ENCODE results near the gene DGLUCY.

The DGLUCY gene, protein sequence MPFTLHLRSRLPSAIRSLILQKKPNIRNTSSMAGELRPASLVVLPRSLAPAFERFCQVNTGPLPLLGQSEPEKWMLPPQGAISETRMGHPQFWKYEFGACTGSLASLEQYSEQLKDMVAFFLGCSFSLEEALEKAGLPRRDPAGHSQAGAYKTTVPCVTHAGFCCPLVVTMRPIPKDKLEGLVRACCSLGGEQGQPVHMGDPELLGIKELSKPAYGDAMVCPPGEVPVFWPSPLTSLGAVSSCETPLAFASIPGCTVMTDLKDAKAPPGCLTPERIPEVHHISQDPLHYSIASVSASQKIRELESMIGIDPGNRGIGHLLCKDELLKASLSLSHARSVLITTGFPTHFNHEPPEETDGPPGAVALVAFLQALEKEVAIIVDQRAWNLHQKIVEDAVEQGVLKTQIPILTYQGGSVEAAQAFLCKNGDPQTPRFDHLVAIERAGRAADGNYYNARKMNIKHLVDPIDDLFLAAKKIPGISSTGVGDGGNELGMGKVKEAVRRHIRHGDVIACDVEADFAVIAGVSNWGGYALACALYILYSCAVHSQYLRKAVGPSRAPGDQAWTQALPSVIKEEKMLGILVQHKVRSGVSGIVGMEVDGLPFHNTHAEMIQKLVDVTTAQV

DNA sequence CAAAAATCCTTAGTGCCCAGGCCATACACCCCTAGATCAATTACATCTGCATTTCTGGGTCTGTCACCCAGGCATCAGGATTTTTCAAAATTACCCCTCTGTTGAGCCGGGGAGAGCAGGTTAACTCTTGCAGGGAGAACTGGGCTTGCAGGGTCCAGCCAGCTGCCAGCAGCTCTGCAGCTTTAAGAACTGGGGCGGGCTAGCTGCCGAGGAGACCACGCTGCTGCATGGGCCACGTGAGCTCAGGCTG lies at the start of gene DGLUCY:
DGLUCY (plus strand) TSS at position 245 of the 250 bp plus-strand sequence. CDS start 46,222 bp downstream, outside the sequence.
- Histone ChIP-seq H4K20me1 (ENCODE audit: insufficient read depth, low read length, poor library complexity, severe bottlenecking) (no peaks in the 10 kb centered on the region), H3K4me1 (ENCODE audit: insufficient read depth, low read length, poor library complexity, severe bottlenecking) (peaks cover 46% of the 10 kb centered on the region), H3K79me2 (ENCODE audit: insufficient read depth, low read length) (peaks cover 43% of the 10 kb centered on the region), H3K9me3 (ENCODE audit: insufficient read depth, low read depth, low read length) (no peaks in the 10 kb centered on the region), H3K27me3 (ENCODE audit: insufficient read depth, low read length, poor library complexity, severe bottlenecking) (no peaks in the 10 kb centered on the region), H3K4me2 (ENCODE audit: low read depth, low read length, poor library complexity, severe bottlenecking) (peak within 1 kb of the TSS; percentile 82), H3K9me2 (replicated peaks; ENCODE audit: low read depth, low read length) (no peaks in the 10 kb centered on the region), H3K4me3 (ENCODE audit: low read length, poor library complexity, severe bottlenecking) (peak within 1 kb of the TSS; percentile 99), H2AFZ (ENCODE audit: low read length) (peak within 1 kb of the TSS; percentile 81), H3K36me3 (ENCODE audit: insufficient read depth, low read length) (no peaks in the 10 kb centered on the region), H3F3A (ENCODE audit: low read depth) (peaks cover 5% of the 10 kb centered on the region), H3K9ac (ENCODE audit: low read depth, low read length, poor library complexity, severe bottlenecking) (peak within 1 kb of the TSS; percentile 98)
- no peak for TF ChIP-seq EZH2phosphoT487 (IDR thresholded peaks at IDR 0.05; ENCODE audit: borderline replicate concordance)
- TF ChIP-seq, protein P1, sequence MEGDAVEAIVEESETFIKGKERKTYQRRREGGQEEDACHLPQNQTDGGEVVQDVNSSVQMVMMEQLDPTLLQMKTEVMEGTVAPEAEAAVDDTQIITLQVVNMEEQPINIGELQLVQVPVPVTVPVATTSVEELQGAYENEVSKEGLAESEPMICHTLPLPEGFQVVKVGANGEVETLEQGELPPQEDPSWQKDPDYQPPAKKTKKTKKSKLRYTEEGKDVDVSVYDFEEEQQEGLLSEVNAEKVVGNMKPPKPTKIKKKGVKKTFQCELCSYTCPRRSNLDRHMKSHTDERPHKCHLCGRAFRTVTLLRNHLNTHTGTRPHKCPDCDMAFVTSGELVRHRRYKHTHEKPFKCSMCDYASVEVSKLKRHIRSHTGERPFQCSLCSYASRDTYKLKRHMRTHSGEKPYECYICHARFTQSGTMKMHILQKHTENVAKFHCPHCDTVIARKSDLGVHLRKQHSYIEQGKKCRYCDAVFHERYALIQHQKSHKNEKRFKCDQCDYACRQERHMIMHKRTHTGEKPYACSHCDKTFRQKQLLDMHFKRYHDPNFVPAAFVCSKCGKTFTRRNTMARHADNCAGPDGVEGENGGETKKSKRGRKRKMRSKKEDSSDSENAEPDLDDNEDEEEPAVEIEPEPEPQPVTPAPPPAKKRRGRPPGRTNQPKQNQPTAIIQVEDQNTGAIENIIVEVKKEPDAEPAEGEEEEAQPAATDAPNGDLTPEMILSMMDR (conservative IDR thresholded peaks at IDR 0.05; ENCODE audit: low read length) = no peak

DNA sequence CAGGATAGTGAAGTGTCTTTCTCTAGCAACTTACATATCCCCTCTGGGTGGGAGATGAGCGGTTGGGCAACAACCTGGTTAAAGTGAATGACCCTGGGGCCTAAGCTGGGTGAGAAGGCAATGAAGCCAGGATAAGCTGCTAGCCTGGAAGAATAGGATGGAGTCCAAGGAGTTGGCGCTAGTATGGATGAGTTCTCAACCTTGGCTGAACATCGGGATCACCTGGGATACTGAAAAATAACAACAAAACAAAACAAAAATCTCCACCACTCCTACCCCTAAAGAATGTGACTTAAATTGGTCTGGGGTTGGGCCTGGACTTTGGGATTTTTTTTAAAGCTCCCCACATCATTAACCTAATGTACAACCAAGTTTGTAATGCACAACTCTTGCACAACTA lies 48.6 kb upstream of the DGLUCY start:
- no peak overlapping the region for H3K4me2 ChIP-seq (ENCODE audit: low read depth, low read length, poor library complexity, severe bottlenecking)
- no peaks in the 10 kb centered on the region for H3K9me2 ChIP-seq (replicated peaks; ENCODE audit: low read depth, low read length)
- H4K20me1 ChIP-seq (ENCODE audit: insufficient read depth, low read length, poor library complexity, severe bottlenecking) = no peaks in the 10 kb centered on the region
- H3K9ac ChIP-seq (ENCODE audit: low read depth, low read length, poor library complexity, severe bottlenecking) = no peak overlapping the region
- H3K9me3 ChIP-seq (ENCODE audit: insufficient read depth, low read depth, low read length) = no peaks in the 10 kb centered on the region
- H2AFZ ChIP-seq (ENCODE audit: low read length) = no peak overlapping the region
- H3K27me3 ChIP-seq (ENCODE audit: insufficient read depth, low read length, poor library complexity, severe bottlenecking) = no peaks in the 10 kb centered on the region
- TF ChIP-seq, protein P1 (conservative IDR thresholded peaks at IDR 0.05; ENCODE audit: low read length) = no peak
- no peak for TF ChIP-seq EZH2phosphoT487 (IDR thresholded peaks at IDR 0.05; ENCODE audit: borderline replicate concordance)
- peaks cover 44% of the 10 kb centered on the region for H3K4me1 ChIP-seq (ENCODE audit: insufficient read depth, low read length, poor library complexity, severe bottlenecking)
- H3K36me3 ChIP-seq (ENCODE audit: insufficient read depth, low read length) = no peaks in the 10 kb centered on the region
- peaks cover 14% of the 10 kb centered on the region for H3F3A ChIP-seq (ENCODE audit: low read depth)
- no peak overlapping the region for H3K4me3 ChIP-seq (ENCODE audit: low read length, poor library complexity, severe bottlenecking)
- peaks cover 18% of the 10 kb centered on the region for H3K79me2 ChIP-seq (ENCODE audit: insufficient read depth, low read length)

DNA sequence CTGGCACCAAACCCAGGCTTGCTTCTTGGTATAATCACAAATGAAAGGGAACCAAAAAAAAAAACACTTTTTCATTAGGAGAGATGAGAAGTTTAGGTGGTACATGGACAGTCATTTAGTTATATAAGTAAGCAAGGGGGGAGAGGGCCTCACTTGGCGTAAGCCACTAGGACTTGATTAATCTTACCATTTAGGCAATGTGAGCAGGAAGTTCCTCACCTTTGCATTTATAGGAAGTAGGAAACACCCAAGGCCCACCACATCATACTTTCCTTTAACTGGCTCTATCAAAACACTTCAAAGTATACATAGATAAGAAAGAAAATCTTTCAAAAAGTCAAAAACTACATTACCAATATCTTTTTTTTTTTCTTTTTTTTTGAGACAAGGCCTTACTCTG lies 46.7 kb upstream of the DGLUCY start:
- Histone ChIP-seq H3K9me3 (ENCODE audit: insufficient read depth, low read depth, low read length) (no peaks in the 10 kb centered on the region), H3K4me2 (ENCODE audit: low read depth, low read length, poor library complexity, severe bottlenecking) (peak overlapping the region; percentile 41), H3F3A (ENCODE audit: low read depth) (peaks cover 14% of the 10 kb centered on the region), H2AFZ (ENCODE audit: low read length) (peak overlapping the region; percentile 74; the same call in 1 of the 2 replicates), H3K4me3 (ENCODE audit: low read length, poor library complexity, severe bottlenecking) (no peak overlapping the region), H3K4me1 (ENCODE audit: insufficient read depth, low read length, poor library complexity, severe bottlenecking) (peaks cover 34% of the 10 kb centered on the region), H3K9ac (ENCODE audit: low read depth, low read length, poor library complexity, severe bottlenecking) (no peak overlapping the region), H3K9me2 (replicated peaks; ENCODE audit: low read depth, low read length) (no peaks in the 10 kb centered on the region), H4K20me1 (ENCODE audit: insufficient read depth, low read length, poor library complexity, severe bottlenecking) (no peaks in the 10 kb centered on the region), H3K27me3 (ENCODE audit: insufficient read depth, low read length, poor library complexity, severe bottlenecking) (no peaks in the 10 kb centered on the region), H3K36me3 (ENCODE audit: insufficient read depth, low read length) (no peaks in the 10 kb centered on the region), H3K79me2 (ENCODE audit: insufficient read depth, low read length) (peaks cover 8% of the 10 kb centered on the region; the same call in 1 of the 2 replicates)
- TF ChIP-seq, protein P1 (conservative IDR thresholded peaks at IDR 0.05; ENCODE audit: low read length) = no peak
- no peak for TF ChIP-seq EZH2phosphoT487 (IDR thresholded peaks at IDR 0.05; ENCODE audit: borderline replicate concordance)
